ENCODE data around the gene EPHA10. TPM values are rescaled to one million over a fixed set of nuclear protein-coding genes. Genes with fewer than 3 reads are reported as not detected.

The EPHA10 gene
- total and polyA plus RNA-seq, 12 donors, result 0.04 to 0.15 (median 0.06) TPM; not detected in 6

DNA sequence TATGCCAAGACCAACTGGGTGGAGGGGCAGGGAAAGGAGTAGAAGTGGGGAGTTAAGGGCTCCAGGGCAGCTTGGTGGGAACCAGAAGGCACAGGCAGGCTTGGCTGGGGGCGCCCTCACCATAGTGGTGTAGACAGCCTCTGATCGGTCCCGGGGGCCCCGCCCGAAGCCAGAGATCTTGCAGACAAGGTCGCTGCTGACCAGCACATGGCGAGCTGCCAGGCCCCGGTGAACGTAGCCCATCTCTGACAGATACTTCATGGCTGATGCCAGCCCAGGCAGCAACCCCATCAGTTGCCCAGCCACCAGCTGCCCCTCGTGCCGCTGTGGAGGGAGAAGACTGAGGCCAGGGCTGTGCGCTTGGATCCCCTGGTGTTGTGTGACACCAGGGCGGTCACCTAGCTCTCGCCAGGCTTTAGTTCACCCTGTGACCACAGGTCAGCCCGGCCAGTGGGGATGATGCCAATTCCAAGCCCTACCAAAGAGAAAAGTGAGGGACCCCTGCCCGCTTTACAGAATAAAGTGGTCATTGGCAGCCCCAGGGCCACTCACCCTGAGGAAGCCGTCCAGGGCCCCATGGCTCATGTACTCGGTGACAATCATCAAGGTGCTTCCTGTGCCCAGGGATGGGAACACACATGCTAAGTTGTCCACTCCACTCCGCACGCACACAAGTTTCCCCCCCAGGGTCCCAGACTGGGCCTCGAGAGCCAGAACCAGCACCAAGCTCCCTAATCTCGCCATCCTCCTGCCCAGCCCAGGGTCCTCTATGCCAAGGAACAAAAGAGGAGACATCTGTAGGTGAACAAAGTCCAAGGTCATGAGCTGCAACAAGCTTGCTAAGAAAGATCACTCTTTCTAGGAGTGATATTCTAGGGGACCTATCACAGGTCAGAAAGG, 44.4 kb downstream of the EPHA10 start:
- TF ChIP-seq, protein P1, sequence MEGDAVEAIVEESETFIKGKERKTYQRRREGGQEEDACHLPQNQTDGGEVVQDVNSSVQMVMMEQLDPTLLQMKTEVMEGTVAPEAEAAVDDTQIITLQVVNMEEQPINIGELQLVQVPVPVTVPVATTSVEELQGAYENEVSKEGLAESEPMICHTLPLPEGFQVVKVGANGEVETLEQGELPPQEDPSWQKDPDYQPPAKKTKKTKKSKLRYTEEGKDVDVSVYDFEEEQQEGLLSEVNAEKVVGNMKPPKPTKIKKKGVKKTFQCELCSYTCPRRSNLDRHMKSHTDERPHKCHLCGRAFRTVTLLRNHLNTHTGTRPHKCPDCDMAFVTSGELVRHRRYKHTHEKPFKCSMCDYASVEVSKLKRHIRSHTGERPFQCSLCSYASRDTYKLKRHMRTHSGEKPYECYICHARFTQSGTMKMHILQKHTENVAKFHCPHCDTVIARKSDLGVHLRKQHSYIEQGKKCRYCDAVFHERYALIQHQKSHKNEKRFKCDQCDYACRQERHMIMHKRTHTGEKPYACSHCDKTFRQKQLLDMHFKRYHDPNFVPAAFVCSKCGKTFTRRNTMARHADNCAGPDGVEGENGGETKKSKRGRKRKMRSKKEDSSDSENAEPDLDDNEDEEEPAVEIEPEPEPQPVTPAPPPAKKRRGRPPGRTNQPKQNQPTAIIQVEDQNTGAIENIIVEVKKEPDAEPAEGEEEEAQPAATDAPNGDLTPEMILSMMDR (IDR thresholded peaks at IDR 0.05), result no peak
- WGBS, 2 donors, result 84 to 85% methylated on average over 22 of the region's 22 CpGs
- ATAC-seq (no peak), DNase-seq (no peak)
- Histone ChIP-seq H3K4me3 (no peak overlapping the region), H3K9me3 (no peaks in the 10 kb centered on the region), H3K27me3 (peaks cover 0 to 28% (median 6%) of the 10 kb centered on the region in 7 donors), H3K36me3 (no peaks in the 10 kb centered on the region), H3K4me1 (peaks cover 0 to 10% (median 0%) of the 10 kb centered on the region in 9 donors), H3K27ac (no peak overlapping the region)
- intact Hi-C loops (cut with DNase I), result no loop called here

DNA sequence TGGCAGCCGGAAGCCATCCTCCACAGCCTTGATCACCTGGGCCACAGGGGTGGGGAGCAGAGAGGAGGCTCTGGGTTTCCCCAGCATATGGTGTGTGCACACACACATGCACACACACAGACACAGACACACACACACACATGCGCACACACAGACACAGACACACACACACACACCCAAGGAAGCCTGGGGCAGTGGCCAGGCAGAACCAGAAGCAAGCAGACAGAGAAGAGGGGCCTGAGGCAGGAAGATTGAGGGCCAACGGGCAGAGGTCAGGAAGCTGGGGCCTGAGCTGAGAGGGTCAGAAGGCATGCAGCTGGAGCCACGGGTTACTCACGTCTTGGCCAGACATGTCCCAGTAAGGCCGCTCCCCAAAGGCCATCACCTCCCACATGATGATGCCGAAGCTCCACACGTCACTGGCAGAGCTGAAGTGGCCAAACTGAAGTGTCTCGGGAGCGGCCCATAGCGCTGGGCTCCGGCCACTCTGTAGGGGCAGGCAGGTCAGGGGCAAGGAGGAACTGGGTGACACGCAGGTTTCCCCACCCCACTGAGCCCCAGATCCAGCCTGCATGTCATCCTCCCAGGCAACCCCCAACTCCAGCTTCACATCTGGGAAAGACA, 45.2 kb downstream of the EPHA10 start:
- DNase-seq, result no peak
- Histone ChIP-seq H3K4me3 (no peak overlapping the region), H3K27me3 (peaks cover 0 to 20% (median 4%) of the 10 kb centered on the region in 7 donors), H3K9me3 (no peaks in the 10 kb centered on the region), H3K27ac (no peak overlapping the region), H3K36me3 (no peaks in the 10 kb centered on the region), H3K4me1 (peaks cover 0 to 10% (median 0%) of the 10 kb centered on the region in 9 donors)
- ATAC-seq, result peak in 1 of 8 donors; percentile 46
- TF ChIP-seq, protein P1 (IDR thresholded peaks at IDR 0.05), result no peak
- WGBS, 2 donors, result 71 to 82% methylated on average over 13 of the region's 13 CpGs
- intact Hi-C loops (cut with DNase I), result no loop called here

GRCh38 chr1:37718901-37719571, 45.9 kb downstream of the EPHA10 start:
- Histone ChIP-seq H3K4me1 (peaks cover 0 to 9% (median 0%) of the 10 kb centered on the region in 9 donors), H3K36me3 (no peaks in the 10 kb centered on the region), H3K27me3 (peaks cover 0 to 16% (median 4%) of the 10 kb centered on the region in 7 donors), H3K27ac (no peak overlapping the region), H3K4me3 (no peak overlapping the region), H3K9me3 (no peaks in the 10 kb centered on the region)
- DNase-seq, result no peak
- WGBS, 2 donors, result 89 to 92% methylated on average over 15 of the region's 15 CpGs
- TF ChIP-seq, protein P1 (IDR thresholded peaks at IDR 0.05), result no peak
- no peak for ATAC-seq
- intact Hi-C loops (cut with DNase I), result no loop called here

Data from heart right ventricle (tissue), 16 donors.